Measurements from ENCODE around the gene PLEKHG2. TPM values are rescaled to one million over a fixed set of nuclear protein-coding genes. Genes with fewer than 3 reads are reported as not detected.

Gene PLEKHG2
- total and polyA plus RNA-seq, 5 donors, result 11.3 to 29.5 (median 15.5) TPM

- WGBS, result 17% methylated on average over 23 of the region's 23 CpGs
- H3K4me1 ChIP-seq (ENCODE audit: control insufficient read depth, insufficient read depth, low read length), result peaks cover 4% of the 10 kb centered on the region
- H3K4me3 ChIP-seq (ENCODE audit: low read length), result no peak overlapping the region
- intact Hi-C loops (cut with DNase I), result no loop called here
- no peaks in the 10 kb centered on the region for H3K9me3 ChIP-seq (ENCODE audit: control insufficient read depth, low read length)
- peak; percentile 73 to 88 for ATAC-seq
- no peaks in the 10 kb centered on the region for H3K27me3 ChIP-seq (ENCODE audit: control insufficient read depth, insufficient read depth)
- peak; percentile 83 to 91 (median 91) for DNase-seq
- peak overlapping the region; percentile 82 for H3K27ac ChIP-seq (ENCODE audit: low read length)
Observed at GRCh38 chr19:39428283-39429112, 16.0 kb downstream of the PLEKHG2 start.

GRCh38 chr19:39430675-39431593 is 18.5 kb downstream of the PLEKHG2 start:
- Histone ChIP-seq H3K4me1 (ENCODE audit: control insufficient read depth, insufficient read depth, low read length) (peaks cover 7% of the 10 kb centered on the region), H3K9me3 (ENCODE audit: control insufficient read depth, low read length) (no peaks in the 10 kb centered on the region), H3K27ac (ENCODE audit: low read length) (peak overlapping the region; percentile 13), H3K4me3 (ENCODE audit: low read length) (no peak overlapping the region), H3K27me3 (ENCODE audit: control insufficient read depth, insufficient read depth) (no peaks in the 10 kb centered on the region)
- ATAC-seq (peak in 1 of 2 donors; percentile 52), DNase-seq (peak in 2 of 3 donors; percentile 53 to 62)
- intact Hi-C loops (cut with DNase I), result no loop called here
- WGBS, result 62% methylated on average over 25 of the region's 25 CpGs

- 97% methylated on average over 8 of the region's 8 CpGs for WGBS
- no peaks in the 10 kb centered on the region for H3K27me3 ChIP-seq (ENCODE audit: control insufficient read depth, insufficient read depth)
- intact Hi-C loops (cut with DNase I), result no loop called here
- H3K27ac ChIP-seq (ENCODE audit: low read length), result no peak overlapping the region
- peaks cover 7% of the 10 kb centered on the region for H3K4me1 ChIP-seq (ENCODE audit: control insufficient read depth, insufficient read depth, low read length)
- no peak overlapping the region for H3K4me3 ChIP-seq (ENCODE audit: low read length)
- ATAC-seq (no peak), DNase-seq (peak in 1 of 3 donors; percentile 36)
- H3K9me3 ChIP-seq (ENCODE audit: control insufficient read depth, low read length), result no peaks in the 10 kb centered on the region
Observed at GRCh38 chr19:39432677-39433025, 20.2 kb downstream of the PLEKHG2 start.

- DNase-seq, result peak in 1 of 3 donors; percentile 27
Observed at GRCh38 chr19:39433480-39434079, 21.1 kb downstream of the PLEKHG2 start.

GRCh38 chr19:39434123-39435076 is 21.9 kb downstream of the PLEKHG2 start:
- H3K27ac ChIP-seq (ENCODE audit: low read length), result no peak overlapping the region

More at GRCh38 chr19:39433480-39434079, 21.1 kb downstream of the PLEKHG2 start:
- peaks cover 5% of the 10 kb centered on the region for H3K4me1 ChIP-seq (ENCODE audit: control insufficient read depth, insufficient read depth, low read length)
- intact Hi-C loops (cut with DNase I), result no loop called here
- H3K27me3 ChIP-seq (ENCODE audit: control insufficient read depth, insufficient read depth), result no peaks in the 10 kb centered on the region
- H3K27ac ChIP-seq (ENCODE audit: low read length), result no peak overlapping the region
- WGBS, result 93% methylated on average over 8 of the region's 8 CpGs
- ATAC-seq, result no peak
- no peaks in the 10 kb centered on the region for H3K9me3 ChIP-seq (ENCODE audit: control insufficient read depth, low read length)
- no peak overlapping the region for H3K4me3 ChIP-seq (ENCODE audit: low read length)

GRCh38 chr19:39435499-39436349 is 23.3 kb downstream of the PLEKHG2 start, which contains the start of gene RPS16:
Gene RPS16 (minus strand): TSS chr19:39435949. CDS start chr19:39435895, 54 bp downstream.
- Histone ChIP-seq H3K27me3 (ENCODE audit: control insufficient read depth, insufficient read depth) (no peaks in the 10 kb centered on the region), H3K4me3 (ENCODE audit: low read length) (peak within 1 kb of the TSS; percentile 88), H3K9me3 (ENCODE audit: control insufficient read depth, low read length) (no peaks in the 10 kb centered on the region), H3K4me1 (ENCODE audit: control insufficient read depth, insufficient read depth, low read length) (peaks cover 3% of the 10 kb centered on the region), H3K27ac (ENCODE audit: low read length) (peak within 1 kb of the TSS; percentile 84)
- under 1% methylated on average over 61 of the region's 61 CpGs for WGBS
- ATAC-seq (peak; percentile 97 to 99), DNase-seq (peak; percentile 99 to 100 (median 100))
- intact Hi-C loops (cut with DNase I), result no loop called here

More at GRCh38 chr19:39434123-39435076, 21.9 kb downstream of the PLEKHG2 start:
- peak in 1 of 3 donors; percentile 33 for DNase-seq
- 52% methylated on average over 10 of the region's 10 CpGs for WGBS
- Histone ChIP-seq H3K27me3 (ENCODE audit: control insufficient read depth, insufficient read depth) (no peaks in the 10 kb centered on the region), H3K4me3 (ENCODE audit: low read length) (peak overlapping the region; percentile 88), H3K9me3 (ENCODE audit: control insufficient read depth, low read length) (no peaks in the 10 kb centered on the region), H3K4me1 (ENCODE audit: control insufficient read depth, insufficient read depth, low read length) (peaks cover 3% of the 10 kb centered on the region)
- no peak for ATAC-seq
- intact Hi-C loops (cut with DNase I), result no loop called here

GRCh38 chr19:39436350-39436716 is 23.9 kb downstream of the PLEKHG2 start:
- Histone ChIP-seq H3K27me3 (ENCODE audit: control insufficient read depth, insufficient read depth) (no peaks in the 10 kb centered on the region), H3K27ac (ENCODE audit: low read length) (peak overlapping the region; percentile 71), H3K4me1 (ENCODE audit: control insufficient read depth, insufficient read depth, low read length) (peaks cover 3% of the 10 kb centered on the region), H3K4me3 (ENCODE audit: low read length) (peak overlapping the region; percentile 53), H3K9me3 (ENCODE audit: control insufficient read depth, low read length) (no peaks in the 10 kb centered on the region)
- 0% methylated on average over 2 of the region's 2 CpGs for WGBS
- DNase-seq (no peak), ATAC-seq (no peak)
- intact Hi-C loops (cut with DNase I), result no loop called here

- intact Hi-C loops (cut with DNase I), result no loop called here
- Histone ChIP-seq H3K27ac (ENCODE audit: low read length) (no peak overlapping the region), H3K27me3 (ENCODE audit: control insufficient read depth, insufficient read depth) (no peaks in the 10 kb centered on the region), H3K4me3 (ENCODE audit: low read length) (no peak overlapping the region), H3K9me3 (ENCODE audit: control insufficient read depth, low read length) (no peaks in the 10 kb centered on the region), H3K4me1 (ENCODE audit: control insufficient read depth, insufficient read depth, low read length) (peaks cover 3% of the 10 kb centered on the region)
- peak in 1 of 3 donors; percentile 16 for DNase-seq
- no peak for ATAC-seq
- WGBS, result 80% methylated on average over 9 of the region's 9 CpGs
Observed at GRCh38 chr19:39438270-39438934, 25.9 kb downstream of the PLEKHG2 start.

Data from right cardiac atrium (tissue), 5 donors.